ENCODE data around the gene CLCNKB. TPM values are rescaled to one million over a fixed set of nuclear protein-coding genes. Genes with fewer than 3 reads are reported as not detected.

CLCNKB gene
- total and polyA plus RNA-seq, 2 experiments from 2014 or later, result 24.8 to 55.6 TPM

- Histone ChIP-seq H3K36me3 (no peaks in the 10 kb centered on the region), H3K27me3 (no peaks in the 10 kb centered on the region), H3K4me3 (no peak overlapping the region), H3K27ac (no peak overlapping the region), H3K4me1 (ENCODE audit: low read depth) (no peaks in the 10 kb centered on the region), H3K9me3 (ENCODE audit: low read depth) (no peaks in the 10 kb centered on the region)
- DNase-seq (ENCODE audit: low read depth in 1 of 2, low spot score in 1 of 2), result no peak
- TF ChIP-seq, protein P1, sequence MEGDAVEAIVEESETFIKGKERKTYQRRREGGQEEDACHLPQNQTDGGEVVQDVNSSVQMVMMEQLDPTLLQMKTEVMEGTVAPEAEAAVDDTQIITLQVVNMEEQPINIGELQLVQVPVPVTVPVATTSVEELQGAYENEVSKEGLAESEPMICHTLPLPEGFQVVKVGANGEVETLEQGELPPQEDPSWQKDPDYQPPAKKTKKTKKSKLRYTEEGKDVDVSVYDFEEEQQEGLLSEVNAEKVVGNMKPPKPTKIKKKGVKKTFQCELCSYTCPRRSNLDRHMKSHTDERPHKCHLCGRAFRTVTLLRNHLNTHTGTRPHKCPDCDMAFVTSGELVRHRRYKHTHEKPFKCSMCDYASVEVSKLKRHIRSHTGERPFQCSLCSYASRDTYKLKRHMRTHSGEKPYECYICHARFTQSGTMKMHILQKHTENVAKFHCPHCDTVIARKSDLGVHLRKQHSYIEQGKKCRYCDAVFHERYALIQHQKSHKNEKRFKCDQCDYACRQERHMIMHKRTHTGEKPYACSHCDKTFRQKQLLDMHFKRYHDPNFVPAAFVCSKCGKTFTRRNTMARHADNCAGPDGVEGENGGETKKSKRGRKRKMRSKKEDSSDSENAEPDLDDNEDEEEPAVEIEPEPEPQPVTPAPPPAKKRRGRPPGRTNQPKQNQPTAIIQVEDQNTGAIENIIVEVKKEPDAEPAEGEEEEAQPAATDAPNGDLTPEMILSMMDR (IDR thresholded peaks at IDR 0.05; ENCODE audit: low read depth, low read length), result no peak
Measured at GRCh38 chr1:16095447-16095846, 51.9 kb downstream of the CLCNKB start.

GRCh38 chr1:16099412-16099811 lies 55.8 kb downstream of the CLCNKB start:
- no peak overlapping the region for H3K27ac ChIP-seq
- no peaks in the 10 kb centered on the region for H3K36me3 ChIP-seq
- H3K4me3 ChIP-seq, result no peak overlapping the region
- H3K4me1 ChIP-seq (ENCODE audit: low read depth), result no peaks in the 10 kb centered on the region
- TF ChIP-seq, protein P1 (IDR thresholded peaks at IDR 0.05; ENCODE audit: low read depth, low read length), result no peak
- no peak for DNase-seq (ENCODE audit: low read depth in 1 of 2, low spot score in 1 of 2)
- H3K27me3 ChIP-seq, result no peaks in the 10 kb centered on the region
- H3K9me3 ChIP-seq (ENCODE audit: low read depth), result no peaks in the 10 kb centered on the region

DNA sequence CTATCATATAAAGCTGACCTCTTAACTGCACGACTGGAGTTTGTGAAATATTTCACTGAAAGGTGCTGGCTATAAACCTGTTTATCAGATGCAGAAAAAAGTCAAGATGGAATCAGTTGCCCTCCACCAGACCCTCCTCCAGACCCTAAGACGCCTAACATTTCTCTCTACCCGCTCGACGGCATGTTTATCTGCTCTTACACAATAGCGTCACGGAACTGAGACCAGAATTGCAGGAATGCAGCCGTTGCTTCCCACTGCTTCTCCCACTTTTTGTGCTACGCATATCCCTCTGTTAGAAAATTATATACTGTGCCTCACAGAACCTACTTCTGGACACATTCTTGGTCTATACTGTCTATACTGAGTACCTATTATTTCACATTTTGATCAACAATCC lies 58.0 kb downstream of the CLCNKB start:
- no peaks in the 10 kb centered on the region for H3K4me1 ChIP-seq (ENCODE audit: low read depth)
- peak in 1 of 2 donors; percentile 74 for DNase-seq (ENCODE audit: low read depth in 1 of 2, low spot score in 1 of 2)
- TF ChIP-seq, protein P1 (IDR thresholded peaks at IDR 0.05; ENCODE audit: low read depth, low read length), result no peak
- H3K9me3 ChIP-seq (ENCODE audit: low read depth), result no peaks in the 10 kb centered on the region
- no peak overlapping the region for H3K4me3 ChIP-seq
- H3K27me3 ChIP-seq, result no peaks in the 10 kb centered on the region
- H3K27ac ChIP-seq, result no peak overlapping the region
- no peaks in the 10 kb centered on the region for H3K36me3 ChIP-seq

Other genes starting within 250 kb of the CLCNKB start
- gene UQCRHL, start 236.1 kb upstream of the CLCNKB start, total RNA-seq, result 3.9 and 5.0 TPM in 2 replicates
- gene UQCRHL, start 236.1 kb upstream of the CLCNKB start, polyA plus RNA-seq, result 2.5 and 3.2 TPM in 2 replicates
- gene SPEN, start 196.1 kb upstream of the CLCNKB start, total RNA-seq, result 14.8 and 31.6 TPM in 2 replicates
- 25.8 and 35.4 TPM in 2 replicates for gene SPEN, start 196.1 kb upstream of the CLCNKB start, polyA plus RNA-seq
- 48.8 and 64.0 TPM in 2 replicates for gene ZBTB17, start 67.7 kb upstream of the CLCNKB start, total RNA-seq
- 47.1 and 61.6 TPM in 2 replicates for gene ZBTB17, start 67.7 kb upstream of the CLCNKB start, polyA plus RNA-seq
- gene SRARP, start 39.5 kb upstream of the CLCNKB start, total RNA-seq, result 0.12 TPM in 1 of 2 replicates, not detected in the other
- gene SRARP, start 39.5 kb upstream of the CLCNKB start, polyA plus RNA-seq, result not detected in 2 replicates
- gene HSPB7, start 25.7 kb upstream of the CLCNKB start, total RNA-seq, result 509 and 744 TPM in 2 replicates
- gene HSPB7, start 25.7 kb upstream of the CLCNKB start, polyA plus RNA-seq, result 1,782 and 2,165 TPM in 2 replicates
- gene CLCNKA, start 21.7 kb upstream of the CLCNKB start, total RNA-seq, result 5.8 and 16.3 TPM in 2 replicates
- gene CLCNKA, start 21.7 kb upstream of the CLCNKB start, polyA plus RNA-seq, result 12.8 and 25.5 TPM in 2 replicates
- gene FAM131C, start 29.9 kb downstream of the CLCNKB start, total RNA-seq, result 6.0 and 10.9 TPM in 2 replicates
- gene FAM131C, start 29.9 kb downstream of the CLCNKB start, polyA plus RNA-seq, result 10.4 and 21.3 TPM in 2 replicates
- gene EPHA2, start 112.3 kb downstream of the CLCNKB start, total RNA-seq, result 21.6 and 26.2 TPM in 2 replicates
- 9.8 and 14.0 TPM in 2 replicates for gene EPHA2, start 112.3 kb downstream of the CLCNKB start, polyA plus RNA-seq
- gene ARHGEF19, start 168.9 kb downstream of the CLCNKB start, total RNA-seq, result 3.5 and 4.0 TPM in 2 replicates
- 6.7 and 11.6 TPM in 2 replicates for gene ARHGEF19, start 168.9 kb downstream of the CLCNKB start, polyA plus RNA-seq
- 20.5 and 26.5 TPM in 2 replicates for gene CPLANE2, start 193.4 kb downstream of the CLCNKB start, total RNA-seq
- 7.2 and 9.1 TPM in 2 replicates for gene CPLANE2, start 193.4 kb downstream of the CLCNKB start, polyA plus RNA-seq

Measured in cardiac muscle cell (in vitro differentiated cells and primary cell).